NK-92 (cell line): Measurements from ENCODE around the gene FKBP2.

ENCODE experiments used
- DNase-seq: peaks from one replicate; lab custom pipeline; 2025; ENCODE audit not compliant: unreplicated experiment; lab: John Stamatoyannopoulos, UW

Gene FKBP2

GRCh38 chr11:64219354-64219684, 21.6 kb upstream of the FKBP2 start:
- no peak for DNase-seq

- no peak for DNase-seq
Observed at GRCh38 chr11:64219755-64220154, 21.1 kb upstream of the FKBP2 start.

GRCh38 chr11:64220271-64220670, 20.6 kb upstream of the FKBP2 start:
- DNase-seq, result no peak

GRCh38 chr11:64220798-64221197, 20.1 kb upstream of the FKBP2 start:
- DNase-seq, result no peak

GRCh38 chr11:64222651-64223000, 18.3 kb upstream of the FKBP2 start:
- DNase-seq, result no peak

- DNase-seq, result no peak
Observed at GRCh38 chr11:64223001-64223651, 17.8 kb upstream of the FKBP2 start.

- DNase-seq, result no peak
Observed at GRCh38 chr11:64224151-64224890, 16.6 kb upstream of the FKBP2 start.

GRCh38 chr11:64224891-64225607, 15.8 kb upstream of the FKBP2 start:
- no peak for DNase-seq

- peak; percentile 47 for DNase-seq
Observed at GRCh38 chr11:64225608-64226506, 15.0 kb upstream of the FKBP2 start, which contains the start of the genes NUDT22 and TRPT1. Gene NUDT22, plus strand, starts transcription at chr11:64226274. Its CDS starts 379 bp downstream, at chr11:64226653. Gene TRPT1, minus strand, starts transcription at chr11:64226186. Its CDS starts 326 bp downstream, at chr11:64225860.

- no peak for DNase-seq
Observed at GRCh38 chr11:64226507-64227051, 14.3 kb upstream of the FKBP2 start.

GRCh38 chr11:64227405-64227956, 13.4 kb upstream of the FKBP2 start:
- DNase-seq, result no peak

- no peak for DNase-seq
Observed at GRCh38 chr11:64229090-64229743, 11.7 kb upstream of the FKBP2 start.

GRCh38 chr11:64229744-64230170, 11.1 kb upstream of the FKBP2 start:
- no peak for DNase-seq

GRCh38 chr11:64230171-64230984, 10.5 kb upstream of the FKBP2 start, which contains the start of gene DNAJC4:
Gene DNAJC4, plus strand, starts transcription at chr11:64230548. Its CDS starts 307 bp downstream, at chr11:64230855.
- no peak for DNase-seq

- DNase-seq, result no peak
Observed at GRCh38 chr11:64230985-64231365, 9.9 kb upstream of the FKBP2 start.

- no peak for DNase-seq
Observed at GRCh38 chr11:64231546-64231945, 9.3 kb upstream of the FKBP2 start.

GRCh38 chr11:64232182-64232966, 8.5 kb upstream of the FKBP2 start:
- no peak for DNase-seq

- no peak for DNase-seq
Observed at GRCh38 chr11:64232967-64233315, 8.0 kb upstream of the FKBP2 start.
